ENCODE data around the gene KRTAP5-4.

Gene KRTAP5-4

GRCh38 chr11:1637628-1638027 lies 15.7 kb upstream of the KRTAP5-4 start:
- TF ChIP-seq, protein P1, sequence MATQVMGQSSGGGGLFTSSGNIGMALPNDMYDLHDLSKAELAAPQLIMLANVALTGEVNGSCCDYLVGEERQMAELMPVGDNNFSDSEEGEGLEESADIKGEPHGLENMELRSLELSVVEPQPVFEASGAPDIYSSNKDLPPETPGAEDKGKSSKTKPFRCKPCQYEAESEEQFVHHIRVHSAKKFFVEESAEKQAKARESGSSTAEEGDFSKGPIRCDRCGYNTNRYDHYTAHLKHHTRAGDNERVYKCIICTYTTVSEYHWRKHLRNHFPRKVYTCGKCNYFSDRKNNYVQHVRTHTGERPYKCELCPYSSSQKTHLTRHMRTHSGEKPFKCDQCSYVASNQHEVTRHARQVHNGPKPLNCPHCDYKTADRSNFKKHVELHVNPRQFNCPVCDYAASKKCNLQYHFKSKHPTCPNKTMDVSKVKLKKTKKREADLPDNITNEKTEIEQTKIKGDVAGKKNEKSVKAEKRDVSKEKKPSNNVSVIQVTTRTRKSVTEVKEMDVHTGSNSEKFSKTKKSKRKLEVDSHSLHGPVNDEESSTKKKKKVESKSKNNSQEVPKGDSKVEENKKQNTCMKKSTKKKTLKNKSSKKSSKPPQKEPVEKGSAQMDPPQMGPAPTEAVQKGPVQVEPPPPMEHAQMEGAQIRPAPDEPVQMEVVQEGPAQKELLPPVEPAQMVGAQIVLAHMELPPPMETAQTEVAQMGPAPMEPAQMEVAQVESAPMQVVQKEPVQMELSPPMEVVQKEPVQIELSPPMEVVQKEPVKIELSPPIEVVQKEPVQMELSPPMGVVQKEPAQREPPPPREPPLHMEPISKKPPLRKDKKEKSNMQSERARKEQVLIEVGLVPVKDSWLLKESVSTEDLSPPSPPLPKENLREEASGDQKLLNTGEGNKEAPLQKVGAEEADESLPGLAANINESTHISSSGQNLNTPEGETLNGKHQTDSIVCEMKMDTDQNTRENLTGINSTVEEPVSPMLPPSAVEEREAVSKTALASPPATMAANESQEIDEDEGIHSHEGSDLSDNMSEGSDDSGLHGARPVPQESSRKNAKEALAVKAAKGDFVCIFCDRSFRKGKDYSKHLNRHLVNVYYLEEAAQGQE (IDR thresholded peaks at IDR 0.05; ENCODE audit: insufficient read depth in 1 of 2, low read depth in 2 of 2, low read length in 2 of 2), result no peak
- TF ChIP-seq SIN3A (IDR thresholded peaks at IDR 0.05; ENCODE audit: borderline replicate concordance, insufficient read depth, low read length), result no peak
- TF ChIP-seq FOXP2 (optimal IDR thresholded peaks at IDR 0.05; ENCODE audit: borderline replicate concordance, extremely low read depth, extremely low read length, insufficient read depth), result no peak
- no peak for TF ChIP-seq TAF1 (IDR thresholded peaks at IDR 0.05; ENCODE audit: borderline replicate concordance, insufficient read depth, low read length)
- no peak for TF ChIP-seq POLR2AphosphoS5 (IDR thresholded peaks at IDR 0.05; ENCODE audit: low read depth, low read length)

GRCh38 chr11:1636291-1636950 lies 14.5 kb upstream of the KRTAP5-4 start:
- no peak for TF ChIP-seq POLR2AphosphoS5 (IDR thresholded peaks at IDR 0.05; ENCODE audit: low read depth, low read length)
- TF ChIP-seq TAF1 (IDR thresholded peaks at IDR 0.05; ENCODE audit: borderline replicate concordance, insufficient read depth, low read length), result no peak
- TF ChIP-seq, protein P1 (IDR thresholded peaks at IDR 0.05; ENCODE audit: insufficient read depth in 1 of 2, low read depth in 2 of 2, low read length in 2 of 2), result no peak
- TF ChIP-seq FOXP2 (optimal IDR thresholded peaks at IDR 0.05; ENCODE audit: borderline replicate concordance, extremely low read depth, extremely low read length, insufficient read depth), result no peak
- TF ChIP-seq SIN3A (IDR thresholded peaks at IDR 0.05; ENCODE audit: borderline replicate concordance, insufficient read depth, low read length), result no peak

DNA sequence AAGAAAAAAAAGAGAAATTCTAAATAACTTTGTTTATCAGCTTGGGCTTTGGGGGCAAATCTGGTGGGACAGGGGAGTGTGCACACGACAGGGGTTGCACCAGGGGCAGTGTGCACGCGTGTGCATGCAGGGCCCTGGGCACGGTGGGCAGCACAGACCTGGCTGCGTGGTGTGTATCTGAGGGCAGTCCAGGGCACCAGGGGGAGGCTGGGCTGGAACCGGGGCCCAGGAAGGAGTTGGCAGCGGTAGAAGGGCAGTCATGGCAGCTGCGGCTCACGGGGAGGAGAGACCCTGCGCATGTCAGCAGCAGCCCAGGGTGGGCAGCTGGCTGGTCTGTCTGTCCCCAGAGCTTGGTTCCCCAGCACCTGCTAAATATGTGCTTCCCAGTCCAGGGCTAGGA lies 11.9 kb upstream of the KRTAP5-4 start:
- TF ChIP-seq, protein P1 (IDR thresholded peaks at IDR 0.05; ENCODE audit: insufficient read depth in 1 of 2, low read depth in 2 of 2, low read length in 2 of 2), result no peak
- TF ChIP-seq POLR2AphosphoS5 (IDR thresholded peaks at IDR 0.05; ENCODE audit: low read depth, low read length), result no peak
- no peak for TF ChIP-seq TAF1 (IDR thresholded peaks at IDR 0.05; ENCODE audit: borderline replicate concordance, insufficient read depth, low read length)
- no peak for TF ChIP-seq SIN3A (IDR thresholded peaks at IDR 0.05; ENCODE audit: borderline replicate concordance, insufficient read depth, low read length)
- no peak for TF ChIP-seq FOXP2 (optimal IDR thresholded peaks at IDR 0.05; ENCODE audit: borderline replicate concordance, extremely low read depth, extremely low read length, insufficient read depth)

DNA sequence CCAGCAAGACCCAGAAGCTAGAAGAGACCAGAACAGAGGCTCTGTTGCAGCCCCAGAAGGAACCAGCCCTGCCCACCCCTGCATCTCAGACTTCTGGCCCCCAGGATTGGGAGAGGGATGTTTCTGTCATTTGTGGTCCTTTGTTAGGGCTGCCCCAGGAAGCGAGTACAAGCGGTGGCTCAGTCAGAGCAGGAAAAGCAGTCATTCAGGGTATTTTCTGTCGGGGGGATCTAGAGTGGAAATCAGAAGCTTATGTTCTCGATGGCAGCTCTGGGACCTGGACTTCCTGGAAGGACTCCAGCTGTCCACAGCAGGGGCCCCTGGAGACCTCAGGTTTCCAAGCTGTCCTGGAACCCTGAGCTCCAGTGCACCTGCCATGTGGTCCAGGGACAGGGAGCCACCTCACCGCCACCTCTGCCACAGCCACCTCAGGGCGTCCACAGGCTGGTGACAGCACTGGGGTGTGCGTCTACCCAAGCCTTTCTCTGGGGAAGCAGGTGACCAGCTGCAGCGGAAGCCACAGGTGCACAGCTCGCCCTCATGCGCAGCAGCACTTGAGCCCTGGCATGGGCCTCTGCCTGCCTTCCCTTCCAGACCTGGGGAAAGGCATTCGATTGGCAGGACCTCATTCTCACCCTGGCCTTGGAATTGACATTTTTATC lies 10.2 kb upstream of the KRTAP5-4 start:
- TF ChIP-seq TAF1 (IDR thresholded peaks at IDR 0.05; ENCODE audit: borderline replicate concordance, insufficient read depth, low read length) (no peak), POLR2AphosphoS5 (IDR thresholded peaks at IDR 0.05; ENCODE audit: low read depth, low read length) (no peak), SIN3A (IDR thresholded peaks at IDR 0.05; ENCODE audit: borderline replicate concordance, insufficient read depth, low read length) (no peak), FOXP2 (optimal IDR thresholded peaks at IDR 0.05; ENCODE audit: borderline replicate concordance, extremely low read depth, extremely low read length, insufficient read depth) (no peak)
- TF ChIP-seq, protein P1 (IDR thresholded peaks at IDR 0.05; ENCODE audit: insufficient read depth in 1 of 2, low read depth in 2 of 2, low read length in 2 of 2), result no peak
